ENCODE measurements around the gene FLRT1. TPM values are rescaled to one million over a fixed set of nuclear protein-coding genes. Genes with fewer than 3 reads are reported as not detected.

Gene FLRT1
- total RNA-seq, 1 experiment from 2014 or later, result 0.39 TPM

- no peak overlapping the region for H3K4me3 Mint-ChIP-seq (ENCODE audit: unreplicated experiment)
These were observed 27.3 kb upstream of the FLRT1 start for GRCh38 chr11:64008283-64008913.

GRCh38 chr11:64008914-64009633 is 26.7 kb upstream of the FLRT1 start:
- intact Hi-C loops (cut with micrococcal nuclease; ENCODE audit: unreplicated experiment), result no loop called here
- Mint-ChIP-seq H3K9me3 (ENCODE audit: unreplicated experiment) (no peaks in the 10 kb centered on the region), H3K36me3 (ENCODE audit: insufficient read depth, unreplicated experiment) (peaks cover 33% of the 10 kb centered on the region), H3K27ac (ENCODE audit: unreplicated experiment) (no peak overlapping the region), H3K4me1 (ENCODE audit: low read depth, unreplicated experiment) (no peaks in the 10 kb centered on the region), H3K27me3 (ENCODE audit: insufficient read depth, unreplicated experiment) (no peaks in the 10 kb centered on the region), H3K4me3 (ENCODE audit: unreplicated experiment) (no peak overlapping the region)
- Histone ChIP-seq H3K27me3 (replicated peaks; ENCODE audit: control insufficient read depth, insufficient read depth, low read length) (no peaks in the 10 kb centered on the region), H3K36me3 (ENCODE audit: control insufficient read depth, insufficient read depth, low read length) (no peaks in the 10 kb centered on the region), H3K9me3 (no peaks in the 10 kb centered on the region), H3K4me1 (no peaks in the 10 kb centered on the region), H3K4me3 (ENCODE audit: low read depth, low read length) (no peak overlapping the region)
- no TSS peak for BruUV-seq (replicated peaks)
- no peak for TF ChIP-seq CTCF (IDR thresholded peaks at IDR 0.05; ENCODE audit: insufficient read depth in 1 of 2, low read depth in 1 of 2, low read length in 1 of 2, severe bottlenecking in 1 of 2, unreplicated experiment in 1 of 2)
- CTCF ChIA-PET, result no interaction called here
- no peak for DNase-seq
- POLR2A ChIA-PET, result no interaction called here

More at GRCh38 chr11:64008283-64008913, 27.3 kb upstream of the FLRT1 start:
- POLR2A ChIA-PET, result no interaction called here
- Mint-ChIP-seq H3K9me3 (ENCODE audit: unreplicated experiment) (no peaks in the 10 kb centered on the region), H3K4me1 (ENCODE audit: low read depth, unreplicated experiment) (no peaks in the 10 kb centered on the region), H3K27me3 (ENCODE audit: insufficient read depth, unreplicated experiment) (no peaks in the 10 kb centered on the region), H3K36me3 (ENCODE audit: insufficient read depth, unreplicated experiment) (peaks cover 33% of the 10 kb centered on the region), H3K27ac (ENCODE audit: unreplicated experiment) (no peak overlapping the region)
- Histone ChIP-seq H3K36me3 (ENCODE audit: control insufficient read depth, insufficient read depth, low read length) (no peaks in the 10 kb centered on the region), H3K9me3 (no peaks in the 10 kb centered on the region), H3K4me3 (ENCODE audit: low read depth, low read length) (no peak overlapping the region), H3K4me1 (no peaks in the 10 kb centered on the region), H3K27me3 (replicated peaks; ENCODE audit: control insufficient read depth, insufficient read depth, low read length) (no peaks in the 10 kb centered on the region)
- no TSS peak for BruUV-seq (replicated peaks)
- CTCF ChIA-PET, result no interaction called here
- no peak for TF ChIP-seq CTCF (IDR thresholded peaks at IDR 0.05; ENCODE audit: insufficient read depth in 1 of 2, low read depth in 1 of 2, low read length in 1 of 2, severe bottlenecking in 1 of 2, unreplicated experiment in 1 of 2)
- intact Hi-C loops (cut with micrococcal nuclease; ENCODE audit: unreplicated experiment), result no loop called here
- DNase-seq, result no peak

DNA sequence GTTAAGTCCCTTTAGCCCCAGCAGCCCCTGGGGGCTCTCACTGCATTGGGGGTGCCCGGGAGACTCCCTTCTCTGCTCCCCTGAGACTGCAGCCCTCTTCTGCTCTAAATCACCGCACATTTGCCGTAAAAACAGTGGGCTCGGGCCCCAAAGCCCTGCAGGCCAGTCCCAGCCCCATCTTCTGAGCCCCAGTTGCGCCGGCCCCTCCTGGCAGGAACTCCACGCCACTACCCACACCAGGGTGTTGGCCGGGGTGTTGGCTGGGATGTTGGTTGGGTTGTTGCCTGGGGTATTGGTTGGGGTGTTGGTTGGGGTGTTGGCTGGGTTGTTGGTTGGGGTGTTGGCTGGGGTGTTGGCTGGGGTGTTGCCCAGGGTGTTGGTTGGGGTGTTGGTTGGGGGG is 26.0 kb upstream of the FLRT1 start:
- H3K4me3 Mint-ChIP-seq (ENCODE audit: unreplicated experiment), result no peak overlapping the region
- Histone ChIP-seq H3K36me3 (ENCODE audit: control insufficient read depth, insufficient read depth, low read length) (no peaks in the 10 kb centered on the region), H3K9me3 (no peaks in the 10 kb centered on the region), H3K27me3 (replicated peaks; ENCODE audit: control insufficient read depth, insufficient read depth, low read length) (no peaks in the 10 kb centered on the region), H3K4me1 (no peaks in the 10 kb centered on the region), H3K4me3 (ENCODE audit: low read depth, low read length) (no peak overlapping the region)
- no peaks in the 10 kb centered on the region for H3K4me1 Mint-ChIP-seq (ENCODE audit: low read depth, unreplicated experiment)
- H3K9me3 Mint-ChIP-seq (ENCODE audit: unreplicated experiment), result no peaks in the 10 kb centered on the region
- ChIA-PET POLR2A (no interaction called here), CTCF (no interaction called here)
- BruUV-seq (replicated peaks), result no TSS peak
- TF ChIP-seq CTCF (IDR thresholded peaks at IDR 0.05; ENCODE audit: insufficient read depth in 1 of 2, low read depth in 1 of 2, low read length in 1 of 2, severe bottlenecking in 1 of 2, unreplicated experiment in 1 of 2), result no peak
- DNase-seq, result no peak
- intact Hi-C loops (cut with micrococcal nuclease; ENCODE audit: unreplicated experiment), result no loop called here
- H3K27ac Mint-ChIP-seq (ENCODE audit: unreplicated experiment), result no peak overlapping the region
- H3K36me3 Mint-ChIP-seq (ENCODE audit: insufficient read depth, unreplicated experiment), result peaks cover 34% of the 10 kb centered on the region
- H3K27me3 Mint-ChIP-seq (ENCODE audit: insufficient read depth, unreplicated experiment), result no peaks in the 10 kb centered on the region
